HepG2 (cell line): ENCODE data around the gene NUDT2. TPM values are rescaled to one million over a fixed set of nuclear protein-coding genes. Genes with fewer than 3 reads are reported as not detected.

Experiments used
- AGO1 ChIP-seq: fragments of 200-400 bp; formaldehyde crosslinking; IDR thresholded peaks from 2 replicates; pipeline ENCODE4 v1.6.1; 2017; ENCODE audit warnings: mild to moderate bottlenecking, low read depth, low read length, moderate library complexity; ENCODE audit not compliant: poor library complexity, severe bottlenecking
- CAMTA2 ChIP-seq: sonication (generic); formaldehyde crosslinking; IDR thresholded peaks from 2 replicates; pipeline ENCODE4 v1.4.0; 2020; ENCODE audit warnings: mild to moderate bottlenecking, missing genetic modification reagents, borderline replicate concordance
- DBP ChIP-seq: sonication (generic); formaldehyde crosslinking; IDR thresholded peaks from 2 replicates; pipeline ENCODE4 v1.4.0; 2020; ENCODE audit warnings: missing genetic modification reagents; ENCODE audit errors: not compliant biosample characterization
- KLF15 ChIP-seq: sonication (generic); formaldehyde crosslinking; IDR thresholded peaks from 2 replicates; pipeline ENCODE4 v1.8.1; 2023; ENCODE audit warnings: borderline replicate concordance, mild to moderate bottlenecking, inconsistent platforms, missing genetic modification reagents, mixed read lengths
- MXD4 ChIP-seq: IDR thresholded peaks from 2 replicates; pipeline ENCODE4 v1.6.1; 2016; ENCODE audit warnings: mild to moderate bottlenecking, missing biosample characterization, missing genetic modification reagents
- NFATC3 ChIP-seq: sonication (generic); formaldehyde crosslinking; IDR thresholded peaks from 2 replicates; pipeline ENCODE4 v1.5.1; 2020; ENCODE audit warnings: mild to moderate bottlenecking, missing genetic modification reagents
- PHF20 ChIP-seq: sonication (generic); formaldehyde crosslinking; IDR thresholded peaks from 2 replicates; pipeline ENCODE4 v1.5.0; 2020; ENCODE audit warnings: mild to moderate bottlenecking, missing genetic modification reagents
- POLR2AphosphoS5 ChIP-seq: IDR thresholded peaks from 2 replicates; pipeline ENCODE4 v1.6.1; 2012; ENCODE audit warnings: low read depth, low read length
- RFXANK ChIP-seq: IDR thresholded peaks from 2 replicates; pipeline ENCODE4 v1.6.1; 2016
- RNF219 ChIP-seq: sonication (generic); formaldehyde crosslinking; IDR thresholded peaks from 2 replicates; pipeline ENCODE4 v1.5.0; 2020; ENCODE audit warnings: mild to moderate bottlenecking, missing genetic modification reagents
- SATB2 ChIP-seq: sonication (generic); formaldehyde crosslinking; IDR thresholded peaks from 2 replicates; pipeline ENCODE4 v1.5.0; 2020; ENCODE audit warnings: missing genetic modification reagents
- SMAD1 ChIP-seq: sonication (generic); formaldehyde crosslinking; IDR thresholded peaks from 2 replicates; pipeline ENCODE4 v1.4.0; 2020; ENCODE audit warnings: missing genetic modification reagents, low read depth, mild to moderate bottlenecking, borderline replicate concordance
- TFDP2 ChIP-seq: sonication (generic); formaldehyde crosslinking; IDR thresholded peaks from 2 replicates; pipeline ENCODE4 v1.4.0; 2020; ENCODE audit warnings: missing genetic modification reagents
- THAP11 ChIP-seq: IDR thresholded peaks from 2 replicates; pipeline ENCODE4 v1.6.1; 2016; ENCODE audit warnings: missing biosample characterization, missing genetic modification reagents
- ZBTB25 ChIP-seq: IDR thresholded peaks from 2 replicates; pipeline ENCODE4 v1.6.1; 2018; ENCODE audit warnings: missing genetic modification reagents
- ZBTB43 ChIP-seq: sonication (generic); formaldehyde crosslinking; conservative IDR thresholded peaks from 2 replicates; pipeline ENCODE4 v1.4.0; 2020; ENCODE audit warnings: missing genetic modification reagents
- ZNF329 ChIP-seq: sonication (generic); formaldehyde crosslinking; IDR thresholded peaks from 2 replicates; pipeline ENCODE4 v1.9.0; 2021; ENCODE audit warnings: low read depth, mild to moderate bottlenecking, missing genetic modification reagents
- polyA plus RNA-seq, 8 experiments: library from polyadenylated mRNA; depleted of rRNA in 3 of 8; stranded (reverse) in 7 of 8; unstranded in 1 of 8; fragments of >200 nt; fragmentation: Illumina TruSeq in 4 of 8; extraction: Trizol in 4 of 8; gene quantifications; 2 replicates each; pipeline versions ENCODE4 v1.2.1 to v1.2.3, GENCODE V29; 2011 to 2016; ENCODE audit warnings: low read depth in 4 of 8, missing spikeins in 1 of 8, mixed read lengths in 1 of 8; ENCODE audit not compliant: insufficient read depth in 1 of 8
- total RNA-seq, 5 experiments: library from RNA; depleted of rRNA; stranded (reverse); fragments of >200 nt; fragmentation: Illumina TruSeq; extraction: Trizol; gene quantifications; 2 replicates each; pipeline ENCODE4 v1.2.3, GENCODE V29; 2016; ENCODE audit warnings: low read depth in 1 of 5

NUDT2 gene
- total and polyA plus RNA-seq, 2 of the 13 experiments (the other 11 are each of a cell fraction or from before 2014, with no cell fraction given), result 19.9 to 24.6 TPM

- TF ChIP-seq SATB2 (CRISPR knock-in tag) (peak; percentile 44; the same call in 1 of the 2 replicates), MXD4 (CRISPR knock-in tag) (peak; percentile 77), ZBTB43 (CRISPR knock-in tag) (no peak), AGO1 (peak; percentile 47), ZBTB25 (CRISPR knock-in tag) (peak; percentile 48; the same call in 1 of the 2 replicates), NFATC3 (CRISPR knock-in tag) (no peak), RFXANK (CRISPR knock-in tag) (peak; percentile 94), KLF15 (CRISPR knock-in tag) (peak; percentile 53; the same call in 1 of the 2 replicates), POLR2AphosphoS5 (peak; percentile 95), TFDP2 (CRISPR knock-in tag) (peak; percentile 99), THAP11 (CRISPR knock-in tag) (peak; percentile 89), CAMTA2 (CRISPR knock-in tag) (peak; percentile 45; the same call in 1 of the 2 replicates), ZNF329 (CRISPR knock-in tag) (no peak), SMAD1 (CRISPR knock-in tag) (no peak; the same call in 1 of the 2 replicates), RNF219 (CRISPR knock-in tag) (no peak), DBP (CRISPR knock-in tag) (no peak), PHF20 (CRISPR knock-in tag) (0 out of 2 replicates have a peak, but pooled peaks have one; percentile 3)
Observed at GRCh38 chr9:34328987-34329832, at the start of gene NUDT2, which contains the start of gene KIF24 (continued).
